HG02981 (cell line): ENCODE measurements around the gene CTSF.
"Not testable (repeated sequence)": the region's sequence is repeated elsewhere in the genome, so short reads cannot be mapped to it uniquely, and the experiment has no call there.

ENCODE experiments used
- ATAC-seq: cut with Tn5 transposase; IDR thresholded peaks from one replicate; pipeline ENCODE4 v1.9.1; 2021; ENCODE audit warnings: mild to moderate bottlenecking, moderate library complexity; ENCODE audit not compliant: unreplicated experiment

Gene CTSF

DNA sequence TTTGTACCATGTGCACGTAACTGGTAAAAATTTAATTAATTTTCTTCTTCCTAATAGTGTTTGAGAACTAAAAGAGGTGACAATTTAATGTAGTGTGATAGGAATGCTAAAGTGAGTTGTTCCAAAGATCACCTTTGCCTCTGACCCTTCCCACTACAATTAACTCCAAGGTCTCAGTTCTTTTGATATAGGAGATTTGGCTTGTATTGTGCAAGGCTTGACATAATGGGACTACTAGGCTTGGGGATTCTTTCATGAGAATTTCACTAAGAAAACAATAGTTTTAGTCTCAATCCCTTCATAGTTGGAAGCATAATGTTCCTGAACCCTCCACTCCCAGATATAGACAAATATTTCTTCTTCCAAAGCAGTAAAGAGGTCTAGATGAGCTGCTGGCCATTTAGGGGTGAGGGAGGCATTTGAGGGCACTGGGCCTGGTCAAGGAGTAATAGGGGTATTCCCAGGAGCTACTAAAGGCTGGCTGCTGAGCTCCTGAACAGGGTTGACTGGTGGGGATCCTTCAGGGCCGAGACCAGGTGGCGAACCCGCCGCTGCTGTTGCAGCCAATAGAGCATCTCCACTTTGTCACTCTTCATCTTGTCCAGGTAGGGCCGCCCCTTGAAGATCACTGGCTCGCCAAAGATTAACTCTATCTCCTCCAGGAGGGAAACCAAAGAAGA lies 21.7 kb upstream of the CTSF start:
- ATAC-seq: no peak

DNA sequence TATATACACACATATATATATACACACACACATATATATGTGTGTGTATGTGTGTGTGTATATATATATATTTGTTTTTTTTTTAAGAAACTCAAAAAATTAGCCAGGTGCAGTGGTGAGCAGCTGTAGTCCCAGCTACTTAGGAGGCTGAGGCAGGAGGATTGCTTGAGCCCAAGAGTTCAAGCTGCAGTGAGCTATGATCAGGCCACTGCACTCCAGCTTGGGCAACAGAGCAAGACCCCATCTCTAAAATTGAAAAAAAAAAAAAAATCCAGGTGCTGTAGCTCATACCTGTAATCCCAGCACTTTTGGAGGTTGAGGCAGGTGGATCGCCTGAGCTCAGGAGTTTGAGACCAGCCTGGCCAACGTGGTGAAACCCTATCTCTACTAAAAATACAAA lies 20.9 kb upstream of the CTSF start:
- not testable (repeated sequence) for ATAC-seq

DNA sequence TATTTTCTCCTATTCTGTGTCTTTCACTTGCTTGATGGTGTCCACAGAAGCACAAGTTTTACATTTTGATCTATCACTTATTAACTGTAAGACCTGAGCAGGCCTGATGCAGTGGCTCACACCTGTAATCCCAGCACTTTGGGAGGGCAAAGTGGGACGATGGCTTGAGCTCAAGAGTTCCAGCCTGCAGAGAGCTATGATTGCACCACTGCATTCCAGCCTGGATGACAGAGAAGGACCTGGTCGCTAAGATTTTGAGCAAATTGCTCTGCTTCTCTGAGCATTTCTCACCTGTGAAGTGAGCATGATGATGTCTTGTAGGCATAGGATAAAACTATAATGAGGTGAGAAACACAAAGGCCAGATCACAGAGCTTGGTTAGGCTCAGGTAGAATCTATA lies 17.7 kb upstream of the CTSF start:
- no peak for ATAC-seq

DNA sequence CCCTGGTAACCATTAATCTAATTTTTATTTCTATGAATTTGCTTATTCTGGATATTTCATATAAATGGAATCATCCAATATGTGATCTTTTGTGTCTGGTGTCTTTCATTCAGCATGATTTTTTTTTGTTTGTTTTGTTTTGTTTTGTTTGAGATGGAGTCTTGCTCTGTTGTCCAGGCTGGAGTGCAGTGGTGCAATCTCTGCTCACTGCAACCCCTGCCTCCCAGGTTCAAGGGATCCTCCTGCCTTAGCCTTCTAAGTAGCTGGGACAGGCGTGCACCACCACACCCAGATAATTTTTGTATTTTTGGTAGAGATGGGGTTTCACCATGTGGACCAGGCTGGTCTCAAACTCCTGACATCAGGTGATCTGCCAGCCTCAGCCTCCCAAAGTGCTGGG lies 17.0 kb upstream of the CTSF start:
- not testable (repeated sequence) for ATAC-seq

DNA sequence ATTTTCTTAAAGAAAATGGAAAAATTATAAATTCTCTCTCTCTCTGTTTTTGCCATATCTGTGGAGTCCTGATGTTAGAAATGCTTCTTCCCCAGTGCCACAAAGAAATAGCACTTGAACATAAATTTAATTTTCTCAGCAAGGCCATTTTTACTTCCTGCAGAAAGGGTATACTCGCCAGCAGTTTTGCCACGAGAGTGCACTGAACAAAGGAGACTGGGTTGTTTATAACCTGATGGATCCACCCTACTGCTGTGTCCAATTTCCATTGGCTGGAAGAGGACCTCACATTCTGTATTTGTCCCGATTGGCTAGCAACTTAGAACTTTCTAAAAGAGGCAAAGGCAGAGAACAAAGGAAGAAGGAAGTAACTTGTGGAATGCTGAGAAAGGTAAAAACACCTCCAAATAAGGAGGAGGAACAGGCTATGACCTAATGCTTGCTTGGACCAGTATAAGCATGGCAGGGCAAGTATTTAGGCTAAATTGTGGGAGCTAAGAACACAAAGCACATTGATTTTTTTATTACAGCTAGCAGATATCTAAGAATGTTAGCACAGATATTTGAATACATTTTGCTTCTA lies 14.2 kb upstream of the CTSF start:
- ATAC-seq: not testable (repeated sequence)

DNA sequence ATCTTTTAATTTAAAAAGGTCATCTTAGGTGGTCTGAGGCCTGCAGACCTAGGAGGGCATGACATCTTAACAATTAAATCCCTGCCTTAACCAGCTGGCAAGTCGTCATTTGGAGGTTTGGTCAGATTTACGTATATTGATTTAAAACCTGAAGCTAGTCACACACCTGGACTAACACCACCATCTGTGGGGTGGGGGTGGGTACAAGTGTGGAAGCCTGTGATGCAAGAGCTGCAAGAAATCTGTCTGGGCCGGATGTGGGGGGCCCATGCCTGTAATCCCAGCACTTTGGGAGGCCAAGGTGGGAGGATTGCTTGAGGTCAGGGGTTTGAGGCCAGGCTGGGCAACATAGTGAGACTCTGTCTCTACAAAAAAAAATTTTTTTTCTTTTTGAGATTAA lies 12.9 kb upstream of the CTSF start:
- no peak for ATAC-seq

DNA sequence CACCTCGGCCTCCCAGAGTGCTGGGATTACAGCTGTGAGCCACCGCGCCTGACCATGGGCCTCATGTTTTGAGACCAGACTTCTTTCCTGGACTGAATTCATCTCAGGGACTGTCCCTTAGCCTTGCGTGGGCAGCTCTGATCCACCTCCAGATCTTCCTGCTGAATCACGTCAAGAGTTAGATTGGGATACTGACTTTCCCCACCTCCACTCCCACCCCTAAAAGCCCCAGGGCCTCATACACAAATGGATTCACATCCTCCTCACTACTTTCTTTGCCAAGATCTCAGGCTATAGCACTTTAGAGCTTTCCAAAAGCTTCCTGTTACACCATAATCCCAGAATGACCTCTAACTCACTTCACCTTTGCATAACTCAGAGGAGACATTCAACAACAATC lies 12.4 kb upstream of the CTSF start:
- ATAC-seq: no peak

DNA sequence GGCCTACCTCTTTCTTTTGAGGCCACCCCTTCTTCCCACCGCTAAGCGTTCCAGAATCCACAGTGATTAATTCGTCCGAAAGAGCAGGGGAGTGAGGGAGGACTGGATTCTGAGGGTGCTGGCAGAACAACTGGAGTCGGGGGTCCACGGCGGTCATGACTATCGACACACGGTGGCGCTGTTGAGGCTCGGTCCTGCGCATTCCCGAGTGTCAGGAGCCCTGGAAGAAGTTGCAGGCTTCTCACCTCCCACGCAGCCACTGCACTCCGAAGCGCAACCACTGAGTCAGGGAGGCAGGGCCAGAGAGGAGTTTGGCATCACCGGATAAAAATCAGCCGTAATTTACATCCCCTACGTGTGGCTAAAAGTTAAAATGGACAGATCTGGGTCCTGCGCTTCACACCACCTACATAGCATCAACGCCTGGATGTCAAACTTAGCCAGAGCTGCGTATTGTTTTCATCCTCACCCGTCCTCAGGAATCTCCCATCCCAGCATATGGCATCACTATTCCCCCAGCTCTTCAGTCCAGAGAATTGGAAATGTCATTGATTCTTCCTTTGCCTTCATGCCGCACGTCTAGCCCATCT lies 10.7 kb upstream of the CTSF start:
- ATAC-seq: no peak

DNA sequence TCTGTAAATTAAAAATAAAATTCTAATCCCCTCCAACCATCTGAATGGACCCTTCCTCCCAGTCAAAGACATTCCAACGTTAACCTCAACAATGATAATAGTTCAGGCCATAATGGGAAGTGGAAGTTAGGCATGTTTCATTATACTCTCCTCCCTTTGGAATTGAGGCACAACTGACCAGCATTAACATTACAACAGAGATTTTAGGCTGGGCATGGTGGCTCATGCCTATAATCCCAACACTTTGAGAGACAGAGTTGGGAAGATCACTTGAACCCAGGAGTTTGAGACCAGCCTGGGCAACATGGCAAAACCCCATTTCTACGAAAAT lies 2.4 kb upstream of the CTSF start:
- no peak for ATAC-seq

DNA sequence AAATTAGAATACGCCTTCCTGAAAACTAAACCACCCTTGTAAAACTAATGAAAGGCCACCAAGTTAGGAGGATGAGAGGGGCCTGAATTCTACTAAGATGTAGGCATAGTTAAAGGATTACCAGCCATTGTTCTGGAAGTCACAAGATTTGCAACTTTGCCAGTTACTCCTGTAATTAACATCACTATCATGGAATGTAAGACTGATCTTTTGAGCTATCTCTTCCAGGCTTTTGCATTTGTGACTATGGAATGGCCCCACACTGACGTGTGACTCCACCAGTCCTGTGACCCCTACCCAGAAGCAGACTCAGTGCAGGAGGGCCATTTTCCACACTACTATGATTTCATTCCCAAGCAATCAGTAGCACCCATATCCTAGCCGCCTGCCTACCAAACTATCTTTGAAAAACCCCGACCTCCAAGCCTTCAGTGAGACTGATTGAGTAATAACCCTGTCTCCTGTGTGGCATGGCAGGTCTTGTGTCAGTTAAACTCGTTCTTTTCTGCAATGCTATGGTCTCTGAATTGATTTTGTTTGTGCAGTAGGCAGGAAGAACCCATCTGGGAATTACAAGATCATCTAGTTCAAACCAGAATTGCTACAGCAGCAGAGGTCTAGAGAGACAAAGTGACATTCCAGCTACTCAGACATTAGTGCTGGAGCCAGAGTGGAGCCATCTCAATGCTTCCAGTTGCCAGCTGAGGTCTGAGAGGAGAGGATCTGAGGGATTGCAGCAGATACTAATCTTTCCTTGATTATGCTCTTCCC lies 1.9 kb upstream of the CTSF start:
- no peak for ATAC-seq

DNA sequence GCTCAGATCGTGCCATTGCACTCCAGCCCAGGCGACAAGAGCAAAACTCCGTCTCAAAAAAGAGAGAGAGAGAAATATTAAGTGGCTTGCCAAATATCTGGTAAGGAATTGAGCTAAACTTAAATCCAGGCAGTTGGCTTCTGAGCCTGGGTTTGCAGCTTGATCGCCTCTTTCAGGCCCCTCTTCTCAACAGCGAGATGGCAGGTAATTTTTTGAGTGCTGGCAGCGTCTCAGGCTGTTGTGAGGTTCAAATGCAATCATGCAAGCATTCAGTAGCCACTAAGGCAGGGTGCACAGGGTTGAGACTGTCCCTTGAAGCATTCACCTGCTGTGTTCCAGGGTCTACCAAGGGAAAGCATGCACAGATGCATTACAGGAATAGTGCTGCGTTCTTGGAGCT lies 670 bp upstream of the CTSF start:
- ATAC-seq: no peak

DNA sequence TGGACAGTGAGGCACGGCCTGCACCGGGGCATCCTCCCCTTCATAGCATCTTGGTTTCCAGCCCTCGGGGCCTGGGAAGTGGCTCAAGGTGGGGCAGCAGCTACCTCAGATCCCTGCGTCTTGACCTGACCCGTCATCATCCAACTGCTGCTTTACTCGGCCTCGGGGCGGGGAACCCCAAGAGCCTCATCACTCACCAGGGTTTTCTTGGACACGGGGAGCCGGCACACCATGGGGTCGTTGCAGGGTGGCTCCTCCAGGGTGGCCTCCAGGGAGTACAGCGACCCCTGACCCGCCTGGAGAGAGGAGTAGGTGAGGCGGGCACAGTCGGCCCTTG lies 651 bp downstream of the CTSF start:
- no peak for ATAC-seq

DNA sequence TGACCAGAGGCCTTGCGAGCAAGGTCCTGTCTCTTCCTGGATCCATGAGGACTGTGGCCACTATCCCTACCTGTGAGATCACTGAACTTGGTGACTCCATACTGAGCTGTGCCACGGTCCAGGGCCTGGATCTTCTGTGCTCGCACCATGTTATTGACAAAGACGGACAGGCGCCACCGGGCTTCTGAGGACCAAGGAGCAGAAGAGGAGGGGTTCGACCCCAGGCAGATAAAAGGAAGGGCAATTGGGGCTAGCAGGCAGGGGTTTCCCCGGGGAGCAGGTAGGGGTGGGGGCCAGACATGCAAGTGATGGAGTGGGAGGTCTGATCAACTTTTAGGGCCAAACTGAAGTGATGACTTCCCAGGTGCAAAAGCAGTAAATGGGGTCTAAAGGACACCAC lies 2.2 kb downstream of the CTSF start:
- no peak for ATAC-seq

DNA sequence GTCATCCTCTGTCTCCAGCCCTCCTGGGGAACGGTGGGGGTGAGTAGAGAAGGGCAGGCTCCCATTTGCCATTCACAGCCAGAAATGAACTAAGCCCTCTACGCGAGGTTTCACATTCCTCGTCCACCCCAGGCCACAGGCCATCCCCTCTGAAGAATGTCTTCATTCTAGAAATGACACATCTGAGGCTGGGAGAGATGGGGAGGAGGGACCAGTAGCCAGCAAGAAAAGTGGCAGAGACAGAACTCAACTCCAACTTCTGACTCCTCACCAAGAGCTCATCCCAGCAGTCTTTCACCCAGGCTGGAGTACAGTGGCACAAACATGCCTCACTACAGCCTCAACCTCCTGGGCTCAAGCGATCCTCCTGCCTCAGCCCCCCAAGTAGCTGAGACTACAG lies 3.4 kb downstream of the CTSF start:
- no peak for ATAC-seq

DNA sequence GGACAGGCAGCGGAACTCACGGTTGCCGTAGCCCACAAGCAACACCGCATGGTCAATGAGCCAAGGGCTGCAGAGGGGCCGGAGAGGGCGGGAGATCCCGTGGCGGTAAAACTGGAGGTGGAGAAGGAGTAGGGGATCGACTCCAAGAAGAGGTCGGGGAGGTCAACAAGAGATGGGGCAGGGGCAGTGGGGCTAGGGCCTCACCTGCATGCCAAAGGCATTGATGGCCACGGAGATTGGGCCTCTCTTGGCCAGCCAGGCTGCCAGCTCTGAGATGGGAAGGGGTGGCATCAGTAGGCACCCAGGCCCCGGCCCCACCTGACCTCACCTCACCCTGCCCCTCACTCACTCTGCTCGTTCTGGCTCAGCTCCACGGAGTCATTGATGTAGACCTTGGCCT lies 3.9 kb downstream of the CTSF start:
- ATAC-seq: no peak

DNA sequence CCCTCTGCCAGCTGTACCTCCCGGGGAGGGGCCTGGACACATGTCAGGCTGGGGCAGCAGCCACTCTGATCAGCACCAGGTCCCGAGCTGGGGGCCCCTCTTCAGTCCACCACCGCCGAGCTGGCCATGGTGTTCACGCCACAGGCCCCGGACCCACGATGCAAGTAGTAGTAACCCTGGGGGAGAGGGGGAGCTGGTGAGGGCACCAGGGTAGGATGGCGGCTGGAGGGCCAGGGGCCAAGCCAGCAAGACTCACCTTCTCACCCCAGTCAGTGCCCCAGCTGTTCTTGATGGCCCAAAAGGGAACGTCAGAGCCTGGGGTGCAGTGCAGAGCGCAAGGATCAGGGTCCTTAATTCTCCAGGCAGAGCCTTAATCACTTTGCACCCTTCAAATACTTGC lies 4.6 kb downstream of the CTSF start:
- ATAC-seq: no peak

DNA sequence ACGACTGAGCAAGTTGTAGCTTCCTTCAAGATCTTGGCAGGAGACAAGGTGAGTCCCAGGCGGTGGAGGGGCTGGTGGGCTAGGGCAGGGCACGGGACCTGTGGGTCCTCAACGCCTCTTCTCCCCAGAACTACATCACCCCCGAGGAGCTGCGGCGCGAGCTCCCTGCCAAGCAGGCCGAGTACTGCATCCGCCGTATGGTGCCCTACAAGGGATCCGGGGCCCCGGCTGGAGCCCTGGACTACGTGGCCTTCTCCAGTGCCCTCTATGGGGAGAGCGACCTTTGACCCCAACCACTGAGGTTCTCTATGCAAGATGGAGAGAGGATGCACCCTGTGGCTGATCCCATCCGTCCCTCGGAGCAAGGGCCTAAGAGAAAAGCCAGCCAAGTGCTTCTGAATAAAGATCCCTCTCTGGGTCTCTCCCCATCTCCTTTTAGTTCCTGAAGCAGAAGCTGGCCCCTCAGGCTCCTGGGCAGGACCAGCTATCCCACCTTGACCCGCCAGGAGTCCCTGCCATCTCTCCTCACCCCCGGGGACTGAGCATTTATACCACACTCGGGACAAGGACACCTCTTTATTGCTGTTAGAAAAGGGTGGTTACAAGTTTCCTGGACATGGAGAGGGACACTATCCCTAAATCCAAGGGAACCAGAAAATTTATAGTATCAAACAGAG lies 5.4 kb downstream of the CTSF start:
- ATAC-seq: no peak

DNA sequence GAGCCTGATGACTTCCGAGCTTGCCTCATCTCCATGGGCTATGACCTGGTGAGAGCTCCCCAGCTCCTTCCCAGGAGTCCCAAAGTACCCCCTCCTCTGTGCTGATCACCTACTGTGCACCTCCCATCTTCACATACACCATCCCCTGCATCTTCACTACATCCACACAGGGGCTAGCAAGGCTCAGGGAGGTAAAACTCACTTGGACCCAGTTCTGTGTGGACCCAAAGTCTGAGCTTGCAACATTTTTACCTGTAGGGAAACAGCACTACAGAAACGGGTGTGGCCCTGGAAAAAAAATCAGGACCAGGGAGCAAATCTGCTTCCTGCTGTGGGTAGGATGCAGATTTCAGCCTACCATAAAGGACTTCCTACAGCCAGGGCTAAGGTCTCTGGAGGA lies 6.1 kb downstream of the CTSF start:
- no peak for ATAC-seq

DNA sequence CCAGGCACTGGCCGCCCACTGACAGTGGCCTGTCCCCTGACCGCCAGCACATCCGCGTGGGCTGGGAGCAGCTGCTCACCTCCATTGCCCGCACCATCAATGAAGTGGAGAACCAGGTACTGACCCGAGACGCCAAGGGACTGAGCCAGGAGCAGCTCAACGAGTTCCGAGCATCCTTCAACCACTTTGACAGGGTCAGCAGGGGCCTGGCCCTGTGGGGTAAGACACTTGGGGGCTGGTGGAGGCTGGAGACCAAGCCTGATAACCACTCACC lies 6.5 kb downstream of the CTSF start:
- no peak for ATAC-seq

DNA sequence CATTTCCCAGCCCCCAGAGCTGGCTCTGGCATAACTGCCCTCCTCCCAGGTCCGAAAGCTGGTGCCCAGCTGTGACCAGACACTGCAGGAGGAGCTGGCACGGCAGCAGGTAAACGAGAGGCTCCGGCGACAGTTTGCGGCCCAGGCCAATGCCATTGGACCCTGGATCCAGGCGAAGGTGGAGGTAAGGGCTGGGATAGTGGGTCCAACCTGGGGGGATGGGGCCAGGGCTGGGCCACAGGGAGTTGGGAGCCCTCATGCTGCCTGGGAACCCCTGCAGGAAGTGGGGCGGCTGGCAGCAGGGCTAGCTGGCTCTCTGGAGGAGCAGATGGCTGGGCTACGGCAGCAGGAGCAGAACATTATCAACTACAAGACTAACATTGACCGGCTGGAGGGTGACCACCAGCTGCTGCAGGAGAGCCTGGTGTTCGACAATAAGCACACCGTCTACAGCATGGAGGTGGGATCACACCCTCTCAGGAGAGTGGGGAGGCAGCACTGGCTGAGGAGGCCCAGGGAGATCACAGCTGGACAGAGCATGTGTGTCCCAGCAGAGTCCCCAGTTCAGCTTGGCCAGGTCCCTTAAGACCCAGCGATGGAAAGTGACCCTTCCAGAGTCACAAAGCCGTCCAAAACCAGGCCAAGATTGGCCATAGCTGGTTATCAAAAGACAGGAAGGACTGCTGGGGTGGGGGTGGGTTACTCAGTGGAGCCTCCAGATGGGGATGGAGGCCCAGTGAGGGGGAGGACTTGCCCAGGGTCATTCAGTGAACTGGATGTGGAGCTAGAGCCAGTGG lies 7.0 kb downstream of the CTSF start:
- no peak for ATAC-seq
